M059J (cell line): ENCODE data around the gene TTLL9. TPM values are rescaled to one million over a fixed set of nuclear protein-coding genes. Genes with fewer than 3 reads are reported as not detected.
A peak's percentile ranks its signal among the peaks of the same experiment; 100 is the strongest.

ENCODE experiments used
- DNase-seq: peaks from one replicate; pipeline ENCODE4 v3.0.0-alpha.2; 2012; ENCODE audit warnings: low read depth
- total RNA-seq: library from RNA; depleted of rRNA; stranded (reverse); fragments of >200 nt; shearing (Covaris generic); gene quantifications from 2 replicates; pipeline ENCODE4 v1.2.3, GENCODE V29; 2014

Gene TTLL9
- total RNA-seq, 1 experiment from 2014 or later: not detected

DNA sequence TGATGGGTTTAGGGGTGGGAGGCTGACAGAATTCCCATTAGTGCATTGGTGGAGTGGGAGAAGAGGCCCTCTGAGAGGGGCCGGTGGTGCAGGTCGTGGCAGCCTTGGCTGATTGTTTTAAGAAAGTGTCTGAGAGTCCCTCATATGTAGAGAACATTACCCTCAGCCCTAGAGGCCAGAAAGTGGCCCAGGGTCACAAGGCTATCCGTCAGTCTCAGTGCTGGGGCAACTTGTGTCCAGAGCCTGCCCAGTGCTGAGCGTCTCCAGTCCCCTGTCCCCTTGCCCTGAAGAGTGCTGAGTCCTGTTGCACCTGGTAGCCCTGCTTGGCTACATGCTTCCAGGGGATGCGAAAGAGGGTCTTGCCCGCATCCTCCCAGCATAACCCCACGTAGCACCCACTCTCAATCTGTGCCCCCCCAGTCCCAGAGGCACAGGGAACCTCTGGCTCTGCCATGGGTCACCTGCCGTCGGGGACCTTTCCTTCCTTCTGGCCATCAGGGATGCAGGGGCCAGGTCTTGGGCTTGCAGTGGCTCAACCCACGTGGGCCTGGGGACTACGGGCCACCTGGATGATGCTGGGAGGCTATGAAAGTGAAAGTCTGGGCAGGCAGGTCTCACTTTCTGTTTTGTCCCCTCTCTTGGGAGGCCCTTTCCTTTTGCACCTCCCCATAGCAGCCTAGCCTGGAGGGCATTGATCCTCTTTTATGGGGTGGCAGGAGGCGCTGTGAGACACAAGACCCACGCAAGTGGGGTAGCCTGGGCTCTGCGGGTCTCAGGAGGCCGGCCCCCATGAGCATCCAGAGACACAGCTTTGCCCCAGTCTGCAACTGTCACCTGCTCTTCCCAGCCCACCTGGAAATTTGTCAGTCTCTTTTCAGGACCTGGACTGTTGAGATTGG, 12.3 kb upstream of the TTLL9 start:
- no peak for DNase-seq

DNA sequence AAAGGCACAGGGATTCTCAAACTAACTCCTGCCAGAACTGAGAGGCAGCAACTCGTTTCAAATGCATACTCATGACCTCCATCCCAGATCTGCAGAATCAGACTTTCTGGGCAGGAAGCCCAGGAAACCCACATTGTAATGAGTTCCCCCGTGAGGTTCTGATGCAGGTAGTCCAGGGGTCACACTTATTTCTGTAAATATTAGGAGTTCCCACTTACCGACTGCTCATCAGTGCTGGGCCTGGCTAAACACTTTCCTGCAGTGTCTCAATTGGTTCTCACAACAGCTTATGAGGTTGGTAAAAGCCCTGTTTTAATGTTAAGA, 11.7 kb upstream of the TTLL9 start:
- DNase-seq: peak; percentile 40

DNA sequence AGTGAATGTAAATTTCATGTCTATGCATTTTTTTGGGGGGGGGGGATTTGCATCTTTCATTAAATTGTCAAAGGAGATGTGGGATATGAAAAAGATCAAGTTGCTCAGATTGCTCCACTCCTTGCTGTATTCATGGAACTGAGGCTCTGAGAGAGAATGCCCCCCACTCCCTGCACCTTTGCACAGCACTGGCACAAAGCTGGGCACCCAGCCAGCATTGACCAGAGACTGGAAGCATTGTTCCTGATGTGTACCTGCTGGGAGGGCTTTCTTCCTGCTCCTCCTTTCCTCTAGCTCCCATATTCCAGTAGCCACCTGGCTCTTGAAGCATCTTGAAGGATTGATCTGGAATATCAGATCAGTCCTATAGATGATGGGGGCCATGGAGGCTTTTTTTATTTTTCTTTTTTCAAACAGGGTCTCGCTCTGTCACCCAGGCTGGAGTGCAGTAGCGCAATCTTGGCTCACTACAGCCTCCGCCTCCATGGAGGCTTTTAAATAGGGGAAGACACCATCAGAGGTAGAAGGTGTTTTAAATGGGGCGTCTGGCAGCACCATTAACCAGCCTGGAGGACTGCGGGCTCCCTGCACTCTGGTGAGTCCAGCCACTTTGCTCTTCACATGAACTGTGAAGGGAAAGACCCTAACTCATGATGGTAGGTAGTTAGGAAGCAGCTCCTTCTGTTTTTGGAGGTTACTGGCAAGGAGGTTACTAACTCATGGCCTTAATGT, 11.0 kb upstream of the TTLL9 start:
- no peak for DNase-seq

DNA sequence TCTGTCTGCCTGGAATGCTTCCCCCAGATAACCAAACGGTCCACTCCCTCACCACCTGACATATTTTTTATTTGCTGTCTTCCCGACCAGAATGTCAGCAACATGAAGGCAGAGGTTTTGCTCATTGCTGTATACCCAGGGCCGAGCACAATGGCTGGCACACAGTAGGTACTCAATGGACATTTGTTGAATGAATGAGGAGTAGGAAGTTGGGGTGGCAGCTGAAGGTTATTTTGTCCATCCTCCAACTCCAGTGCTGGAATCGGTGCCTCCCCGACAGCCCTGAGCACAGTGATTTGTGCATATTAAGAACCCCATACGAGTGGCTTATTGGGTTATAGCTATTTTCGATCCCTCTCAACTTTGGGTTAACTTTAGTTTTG, 10.4 kb upstream of the TTLL9 start:
- no peak for DNase-seq

DNA sequence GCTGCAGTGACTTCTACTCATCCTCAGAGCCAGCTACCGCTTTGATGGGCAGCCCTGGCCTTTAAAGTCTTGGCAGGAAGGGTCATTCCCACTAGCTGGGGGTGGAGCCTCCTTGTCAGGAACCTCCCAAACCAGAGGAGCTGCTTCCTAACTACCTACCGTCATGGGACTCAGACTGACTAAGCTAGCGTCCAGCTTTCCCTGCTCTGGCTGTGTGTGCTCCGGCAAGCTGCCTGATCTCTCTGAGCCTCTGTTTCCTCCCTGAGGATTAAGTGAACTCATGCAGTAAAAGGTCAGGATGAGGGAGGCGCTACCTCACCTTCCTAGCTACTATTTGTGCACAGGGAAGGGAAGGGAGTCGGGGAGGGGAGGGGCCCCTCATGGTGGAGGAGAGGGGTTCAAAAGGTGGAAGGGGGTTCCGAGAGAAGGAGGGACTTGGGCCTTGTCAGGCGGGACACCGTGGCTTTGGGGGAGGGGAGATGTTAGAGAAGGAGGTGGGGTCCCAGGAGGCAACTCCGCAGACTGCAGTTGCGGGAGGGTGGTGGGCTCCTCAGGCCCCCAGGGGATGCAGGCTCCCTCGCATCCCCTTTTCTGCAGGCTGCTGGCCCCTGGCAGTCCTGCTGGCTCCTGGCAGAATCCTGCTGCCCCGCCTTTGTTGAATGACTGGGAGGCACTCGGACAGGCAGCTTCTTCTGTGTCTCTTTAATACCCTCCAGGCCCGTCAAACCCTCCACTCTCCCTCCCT, 9.9 kb upstream of the TTLL9 start:
- peak; percentile 67 for DNase-seq

DNA sequence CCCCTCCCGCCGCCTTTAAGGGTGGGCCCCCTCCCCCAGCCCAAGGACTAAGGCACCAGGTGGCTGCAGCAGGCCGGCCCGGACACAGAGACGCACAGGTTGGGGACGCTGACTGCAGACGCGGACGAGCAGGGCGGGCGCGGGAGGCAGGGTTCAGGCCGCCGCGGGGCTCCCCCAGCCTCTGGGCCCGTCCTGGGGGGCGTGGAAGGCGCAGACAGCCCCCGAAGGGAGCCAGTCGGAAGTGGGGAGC, 9.4 kb upstream of the TTLL9 start:
- DNase-seq: no peak

DNA sequence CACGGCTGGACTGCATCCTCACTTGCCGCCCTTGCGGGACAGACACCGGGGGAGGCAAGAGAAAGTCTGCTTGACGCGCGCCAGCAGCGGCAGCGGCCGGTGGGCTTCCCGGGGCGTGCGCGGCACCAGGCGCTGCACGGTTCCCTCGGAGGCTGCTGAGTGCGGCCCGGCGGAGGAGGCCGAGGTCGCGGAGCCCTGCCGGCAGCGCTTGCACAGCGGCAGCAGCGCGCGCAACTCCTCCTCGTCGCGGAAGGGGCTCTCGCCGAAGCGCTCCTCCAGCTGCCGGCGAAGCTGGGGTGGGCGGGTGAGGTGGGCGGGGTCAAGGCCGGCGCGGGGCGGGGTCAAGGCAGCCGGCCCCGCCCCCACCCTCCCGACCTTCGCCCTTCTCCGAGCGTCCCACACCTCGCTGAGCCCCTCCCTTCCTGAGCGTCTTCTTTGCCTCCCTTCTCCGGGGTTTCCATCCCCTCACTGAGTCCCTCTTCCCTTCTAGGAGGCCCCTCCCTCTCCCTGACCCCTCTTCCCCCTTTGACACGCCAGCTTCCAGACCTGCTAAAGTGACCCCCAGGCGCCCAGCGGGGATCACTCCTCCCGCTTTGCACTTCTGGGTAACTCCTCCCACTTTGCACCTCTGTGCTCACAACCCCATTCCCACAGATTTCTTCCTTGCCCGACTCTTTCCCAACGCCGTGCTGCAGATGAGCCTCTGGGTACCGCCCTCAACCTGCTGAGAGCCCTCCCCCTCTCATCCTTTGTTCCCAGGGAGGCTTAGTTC, 8.9 kb upstream of the TTLL9 start:
- peak; percentile 46 for DNase-seq

DNA sequence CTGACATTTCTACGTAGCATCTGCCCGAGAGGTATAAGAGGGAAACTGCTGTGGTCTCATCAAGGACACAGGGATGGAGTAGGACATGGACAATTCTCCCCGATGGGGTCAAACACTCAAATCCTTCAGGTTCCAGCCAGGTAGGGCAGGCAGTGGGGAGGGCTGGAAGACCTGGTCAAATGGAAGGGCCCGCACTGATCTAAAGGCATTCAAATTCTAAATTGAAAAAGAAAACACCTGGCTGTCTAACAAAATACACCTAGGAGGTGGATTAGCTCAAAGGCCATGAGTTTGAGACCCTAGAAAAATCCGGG, 8.3 kb upstream of the TTLL9 start:
- no peak for DNase-seq

DNA sequence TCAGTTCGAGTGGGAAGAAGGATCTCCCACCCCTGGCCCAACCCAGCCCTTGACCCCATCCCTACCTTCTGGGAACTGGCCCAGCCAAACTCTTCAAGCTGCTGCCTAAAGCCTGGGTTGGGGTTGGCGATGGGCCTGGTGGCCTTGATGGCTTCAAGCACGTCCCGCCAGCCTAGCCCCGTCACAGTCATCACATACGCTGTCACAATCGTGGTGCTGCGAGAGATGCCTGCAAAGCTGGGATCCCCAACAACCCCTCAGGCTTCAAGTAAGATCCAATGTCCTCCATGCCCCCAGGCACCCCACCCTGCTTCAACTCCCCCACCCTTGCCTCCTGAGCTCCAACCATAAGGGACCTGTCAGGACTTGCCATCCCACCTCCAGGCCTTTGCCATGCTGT, 7.9 kb upstream of the TTLL9 start:
- DNase-seq: no peak

DNA sequence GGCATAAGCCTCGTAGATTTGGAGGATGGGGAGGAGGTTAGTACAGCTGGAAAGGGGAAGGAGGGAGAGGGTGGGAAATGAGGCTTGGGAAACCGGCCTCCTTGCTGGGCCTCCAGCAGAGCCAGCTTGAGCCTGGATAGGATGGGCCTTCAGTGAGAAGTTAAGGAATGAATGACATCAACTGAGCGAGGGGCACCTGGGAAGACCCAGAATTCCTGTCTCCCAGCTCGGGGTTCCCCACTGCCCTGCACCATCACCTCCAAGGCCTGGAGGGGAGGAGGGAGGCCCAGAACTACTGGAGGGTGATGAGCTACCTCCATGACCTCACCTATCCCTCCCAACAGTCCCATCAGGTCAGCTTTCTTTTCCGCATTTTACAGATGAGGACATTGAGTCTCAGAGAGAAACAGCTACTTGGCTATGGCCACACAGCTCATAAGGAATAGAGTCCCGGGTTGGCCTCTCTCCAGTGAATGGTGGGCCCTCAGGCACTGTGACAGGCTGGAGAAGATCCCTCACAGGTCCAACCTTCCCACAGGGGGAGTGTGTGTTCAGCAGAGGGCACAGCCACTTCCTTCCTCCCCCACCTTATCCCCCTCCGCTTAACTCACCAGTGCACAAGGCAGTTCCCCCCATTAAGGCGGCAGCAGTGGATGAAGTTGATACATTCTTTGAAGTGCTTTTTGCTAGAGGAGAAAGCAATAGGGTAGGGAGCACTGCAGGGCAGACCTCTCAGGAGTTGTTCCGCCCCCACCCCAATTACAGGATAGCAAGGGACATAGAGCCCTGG, 6.9 kb upstream of the TTLL9 start:
- no peak for DNase-seq

DNA sequence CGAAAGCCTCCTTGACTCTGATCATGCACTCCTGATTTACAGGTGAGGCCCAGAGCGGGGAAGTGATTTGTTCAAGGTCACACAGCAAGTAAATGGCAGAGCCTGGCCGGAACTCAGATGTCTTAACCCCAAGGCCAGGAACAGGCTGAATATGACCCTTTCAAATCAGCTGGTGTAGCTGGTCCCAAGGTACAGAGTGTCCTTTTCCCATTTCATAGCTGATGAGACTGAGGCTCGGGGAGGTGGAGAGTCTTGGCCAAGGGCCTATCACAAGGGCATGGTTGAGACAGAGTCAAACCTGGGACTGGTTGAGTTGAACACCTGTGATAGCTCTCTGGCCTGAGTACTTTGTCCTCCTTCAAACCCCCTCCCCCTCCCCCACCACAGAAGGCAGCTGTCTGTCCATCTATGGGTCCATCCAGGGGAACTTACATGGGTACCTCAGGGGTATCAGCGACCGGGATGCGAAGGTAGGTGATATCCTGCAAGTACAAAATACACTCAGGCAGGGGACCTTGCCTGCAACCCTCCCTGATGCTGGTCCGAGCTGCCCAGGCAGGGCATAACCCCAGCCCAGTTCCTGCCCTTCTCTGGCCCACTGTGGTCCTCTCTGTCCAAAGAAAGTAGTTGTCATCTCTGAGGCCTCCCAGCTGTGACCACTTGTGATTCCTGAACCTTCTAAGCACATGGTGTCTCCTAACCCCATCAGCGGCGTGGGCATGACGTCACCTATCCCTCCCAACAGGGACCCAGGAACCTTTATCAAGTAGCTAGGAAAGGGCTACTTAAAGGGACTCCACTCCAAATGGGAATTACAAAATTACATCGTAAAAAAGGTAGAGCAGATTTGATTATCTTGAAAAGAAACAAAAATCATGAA, 5.7 kb upstream of the TTLL9 start:
- no peak for DNase-seq

DNA sequence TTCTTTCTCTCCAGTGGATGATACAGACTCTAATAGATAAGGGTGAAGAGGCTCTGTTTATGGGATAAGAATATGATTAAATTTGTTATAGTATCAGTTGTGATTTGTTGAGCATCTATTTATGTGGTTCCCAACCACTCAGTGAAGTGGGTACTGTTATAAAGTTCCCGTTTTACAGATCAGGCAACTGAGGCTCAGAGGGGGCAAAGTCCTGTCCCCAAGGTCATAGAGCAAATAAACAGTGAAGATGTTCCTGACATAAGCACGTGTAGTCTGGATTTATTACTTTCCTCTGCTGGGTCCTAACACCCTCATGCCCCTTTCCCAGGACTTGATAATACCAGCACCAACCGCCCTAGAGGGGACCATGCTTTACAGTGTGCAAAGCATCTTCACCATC, 4.2 kb upstream of the TTLL9 start:
- DNase-seq: no peak

DNA sequence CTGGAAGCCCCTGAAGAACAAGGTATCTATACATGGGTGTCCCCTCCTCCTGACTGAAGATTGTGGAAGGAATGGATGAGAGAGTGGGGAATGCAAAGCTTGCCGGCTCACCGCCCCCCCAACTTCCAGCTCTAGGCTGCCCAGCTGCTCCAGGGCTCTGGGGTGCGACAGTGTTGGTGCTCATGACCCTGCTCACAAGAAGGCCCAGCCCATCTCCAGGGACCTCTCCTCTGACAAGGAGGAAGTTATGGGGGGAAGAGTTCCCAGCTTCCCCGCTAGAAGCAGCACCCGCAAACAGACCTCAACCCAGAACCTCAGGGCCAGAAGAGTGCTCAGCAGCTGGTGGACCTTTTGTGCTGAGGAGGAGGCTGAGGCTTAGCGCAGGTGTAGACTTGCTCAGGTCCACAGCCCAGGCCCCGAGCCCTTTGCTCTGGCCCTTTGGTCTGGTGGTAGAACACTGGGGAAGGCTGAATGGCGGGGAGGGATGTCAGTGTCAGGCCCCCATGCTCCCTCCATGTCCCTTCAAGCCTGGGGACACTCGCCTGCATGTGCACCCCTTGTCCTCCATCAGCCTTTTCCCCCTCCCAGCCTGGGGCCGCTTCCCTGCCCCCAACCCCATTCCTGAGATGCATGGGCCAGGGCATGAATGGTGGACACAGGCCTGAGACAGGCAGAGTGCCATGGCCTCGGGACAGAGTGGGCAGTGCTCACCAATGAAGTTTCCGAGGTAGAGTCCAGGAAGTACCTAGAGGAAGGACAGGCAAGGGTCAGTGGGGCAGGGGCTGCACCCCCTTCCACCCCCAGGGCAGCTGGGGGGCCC, 1.4 kb upstream of the TTLL9 start:
- no peak for DNase-seq

DNA sequence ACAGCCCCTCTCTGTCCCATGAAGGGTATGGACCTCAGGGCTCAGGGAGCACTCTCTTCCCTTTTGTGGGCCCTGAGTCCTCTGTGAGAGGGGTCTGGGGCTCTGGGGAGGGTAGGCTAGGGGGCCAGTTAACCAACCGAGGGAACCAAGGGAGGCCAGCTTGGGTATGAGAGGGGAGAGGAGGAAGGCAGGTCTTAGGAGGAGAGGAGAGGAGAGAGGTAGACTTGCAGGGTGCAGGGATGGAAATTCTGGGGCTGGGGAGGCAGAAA, 827 bp upstream of the TTLL9 start:
- no peak for DNase-seq

DNA sequence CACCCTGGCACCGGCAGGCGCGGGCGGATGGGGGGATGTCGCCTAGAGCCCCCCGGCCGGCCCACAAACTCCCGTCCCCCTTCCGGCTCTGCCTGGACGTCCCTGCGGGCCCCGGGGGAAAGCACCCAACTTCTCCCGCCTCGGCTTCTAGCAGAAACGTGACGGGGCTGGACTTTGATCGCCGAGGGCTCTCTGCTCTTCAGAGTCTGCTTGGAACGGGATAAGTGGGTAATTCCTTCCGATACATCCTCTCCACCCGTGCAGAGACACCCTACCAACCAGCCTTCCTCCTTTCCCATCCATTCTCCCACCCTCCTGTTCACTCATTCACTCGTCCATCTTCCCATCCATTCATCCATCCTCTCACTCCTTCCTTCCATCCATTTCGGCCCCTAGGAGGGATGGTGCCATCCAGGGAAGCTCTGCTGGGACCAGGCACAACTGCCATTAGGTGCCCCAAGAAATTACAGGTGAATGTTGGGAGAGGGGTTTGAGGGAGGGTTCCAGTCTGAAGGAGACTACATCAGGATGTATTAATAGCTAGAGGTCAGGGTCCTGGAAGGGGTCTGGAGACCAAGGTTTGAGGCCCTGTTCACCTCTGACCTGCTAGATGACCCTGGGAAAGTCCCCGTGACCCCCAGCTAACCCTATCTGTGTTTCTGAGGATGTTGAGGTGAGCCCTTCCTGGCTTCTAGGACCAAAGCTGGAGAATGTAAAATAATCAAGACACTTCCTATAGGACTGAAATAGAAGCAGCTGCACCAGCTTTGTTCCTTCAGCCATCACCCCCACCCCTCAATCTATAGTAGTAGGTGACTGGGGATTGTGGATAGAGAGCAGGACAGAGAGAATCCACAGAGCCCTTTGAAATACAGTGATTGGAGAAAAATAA, 538 bp downstream of the TTLL9 start:
- DNase-seq: no peak

DNA sequence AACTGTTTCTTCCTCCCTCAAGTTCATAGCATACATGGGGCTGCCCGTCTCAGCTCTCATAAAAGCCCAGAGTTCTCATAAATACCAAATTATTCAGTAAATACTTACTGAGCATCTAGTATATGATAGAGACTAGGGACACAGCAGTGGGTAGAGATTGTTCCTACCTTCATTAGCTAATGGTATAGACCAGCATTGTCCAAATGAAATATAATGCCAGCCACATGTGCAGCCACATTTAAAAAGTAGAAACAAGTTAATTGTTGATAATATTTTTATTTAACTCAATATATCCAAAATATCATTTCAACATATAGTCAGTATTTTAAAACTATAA, 1.2 kb downstream of the TTLL9 start:
- no peak for DNase-seq

DNA sequence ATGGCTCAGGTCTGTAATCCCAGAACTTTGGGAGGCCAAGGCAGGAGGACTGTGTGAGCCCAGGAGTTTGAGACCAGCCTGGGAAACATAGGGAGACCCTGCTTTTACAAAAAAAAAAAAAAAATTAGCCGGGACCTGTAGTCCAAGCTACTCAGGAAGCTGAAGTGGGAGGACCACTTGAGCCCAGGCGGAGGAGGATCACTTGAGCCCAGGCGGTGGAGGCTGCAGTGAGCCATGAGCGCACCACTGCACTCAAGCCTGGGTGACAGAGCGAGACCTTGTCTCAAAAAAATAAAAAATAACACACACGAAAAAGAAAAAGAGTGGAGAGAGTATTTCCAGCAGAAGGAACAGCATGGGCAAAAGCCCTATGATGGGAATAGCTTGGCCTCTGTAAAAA, 2.0 kb downstream of the TTLL9 start:
- no peak for DNase-seq

DNA sequence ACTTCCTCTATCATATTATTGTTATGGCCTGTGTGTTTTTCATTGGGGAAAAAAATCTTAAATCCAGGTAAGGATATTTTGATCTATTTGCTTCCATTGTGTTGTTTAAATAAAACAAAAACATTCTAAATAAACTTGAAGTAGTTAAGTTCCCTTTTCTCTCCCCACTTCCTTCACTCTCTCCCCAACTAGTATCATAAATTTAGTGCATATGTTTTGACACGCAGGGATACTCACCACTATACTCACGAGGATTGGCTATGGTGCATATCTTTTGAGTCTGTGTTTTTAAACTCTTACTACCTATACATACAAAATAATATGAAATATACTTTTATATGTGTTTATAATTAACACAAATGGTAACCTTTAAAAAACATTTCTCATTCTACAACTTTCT, 5.2 kb downstream of the TTLL9 start:
- no peak for DNase-seq

DNA sequence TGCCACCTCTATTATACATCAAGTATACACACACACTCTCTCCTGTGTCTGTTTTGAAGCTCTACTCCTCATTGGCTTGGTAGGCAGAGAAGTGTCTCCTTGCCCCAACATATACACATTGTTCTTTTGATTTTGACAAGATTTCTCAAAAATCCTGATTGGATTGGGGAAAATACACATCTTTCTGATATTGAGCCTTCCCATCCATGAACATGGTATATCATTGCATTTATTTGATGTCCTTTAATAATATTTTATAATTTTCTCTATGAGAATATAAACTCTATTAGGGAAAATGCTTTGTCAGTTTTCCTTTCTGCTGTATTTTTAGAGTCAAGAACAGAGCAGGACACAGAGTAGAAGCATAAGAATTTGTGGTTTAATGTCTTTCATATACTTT, 7.2 kb downstream of the TTLL9 start:
- DNase-seq: no peak
